Measurements from ENCODE around the gene TMEM63C.

DNA sequence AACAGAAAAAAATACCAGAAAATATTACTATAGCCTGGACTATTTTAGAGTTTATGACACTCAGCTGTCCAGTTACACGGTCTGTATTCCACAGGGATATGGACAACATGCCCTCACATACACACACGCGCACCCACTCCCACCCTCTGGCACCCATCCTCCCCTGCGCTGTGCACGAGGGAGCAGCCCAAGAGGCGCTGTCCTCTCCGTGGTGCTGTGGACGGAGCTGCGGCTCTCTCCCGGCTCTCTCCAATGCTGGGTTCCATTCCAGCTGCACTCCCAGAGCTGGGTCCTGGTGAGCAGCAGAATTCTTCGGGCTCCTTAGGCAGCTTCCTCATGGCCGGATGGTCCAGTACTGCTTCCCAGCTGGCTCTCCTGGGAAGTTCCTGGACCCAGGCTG is 95.4 kb downstream of the TMEM63C start:
- TF ChIP-seq CTCF (IDR thresholded peaks at IDR 0.05; ENCODE audit: insufficient read depth, low read length, poor library complexity, severe bottlenecking) (no peak), EZH2phosphoT487 (conservative IDR thresholded peaks at IDR 0.05; ENCODE audit: low read length) (no peak)
